HFFc6 (cell line): ENCODE results near the gene NUDT6. TPM values are rescaled to one million over a fixed set of nuclear protein-coding genes. Genes with fewer than 3 reads are reported as not detected.
A peak's percentile ranks its signal among the peaks of the same experiment; 100 is the strongest.

ENCODE experiments used
- DNase-seq: peaks from one replicate; pipeline ENCODE4 v3.0.0-alpha.2; 2018
- H3K27ac Mint-ChIP-seq: 2 replicates; pipeline ENCODE4 v1.8.0; 2020; ENCODE audit warnings: mild to moderate bottlenecking, mixed read lengths
- H3K27me3 Mint-ChIP-seq: 2 replicates; pipeline ENCODE4 v1.8.0; 2021; ENCODE audit warnings: mild to moderate bottlenecking, moderate library complexity, mixed read lengths; ENCODE audit not compliant: insufficient read depth
- H3K36me3 Mint-ChIP-seq: 2 replicates; pipeline ENCODE4 v1.8.0; 2021; ENCODE audit warnings: low read depth, mixed read lengths
- H3K4me1 Mint-ChIP-seq: 2 replicates; pipeline ENCODE4 v1.8.0; 2020; ENCODE audit warnings: low read depth, mixed read lengths
- H3K4me3 Mint-ChIP-seq: 2 replicates; pipeline ENCODE4 v1.8.0; 2020; ENCODE audit warnings: mild to moderate bottlenecking, moderate library complexity, mixed read lengths
- H3K9me3 Mint-ChIP-seq: 2 replicates; pipeline ENCODE4 v1.8.0; 2020; ENCODE audit warnings: mild to moderate bottlenecking, mixed read lengths
- CTCF ChIP-seq: fragments of 200-600 bp; sonication (generic); IDR thresholded peaks from 2 replicates; pipeline ENCODE4 v1.5.0; 2021; ENCODE audit warnings: antibody characterized with exemption, mild to moderate bottlenecking
- total RNA-seq, 6 experiments: library from RNA; stranded (reverse); fragmentation: NEBNext Ultra II Directional; extraction: Animal tissue kit (Norgen Biotek cat#: 25700); gene quantifications; 2 replicates in 1 of 6; 3 replicates in 5 of 6; pipeline ENCODE4 v1.2.3, GENCODE V29; 2021

Gene NUDT6
- total RNA-seq, 6 experiments from 2014 or later: 1.9 to 4.4 (median 3.5) TPM

- no peak for TF ChIP-seq CTCF
- peak overlapping the region; percentile 34 for H3K27ac Mint-ChIP-seq
These were observed 7.5 kb downstream of the NUDT6 start for GRCh38 chr4:122914938-122915337.

GRCh38 chr4:122914292-122914904 lies 8.0 kb downstream of the NUDT6 start:
- peaks cover 3% of the 10 kb centered on the region; the same call in 1 of the 2 replicates for H3K36me3 Mint-ChIP-seq
- H3K4me1 Mint-ChIP-seq: peaks cover 85% of the 10 kb centered on the region
- peak overlapping the region; percentile 34 for H3K27ac Mint-ChIP-seq
- H3K27me3 Mint-ChIP-seq: no peaks in the 10 kb centered on the region; the same call in 1 of the 2 replicates
- peak; percentile 83 for TF ChIP-seq CTCF
- H3K4me3 Mint-ChIP-seq: peak overlapping the region; percentile 59
- DNase-seq: peak; percentile 58
- no peaks in the 10 kb centered on the region for H3K9me3 Mint-ChIP-seq

More at GRCh38 chr4:122914938-122915337, 7.5 kb downstream of the NUDT6 start:
- H3K9me3 Mint-ChIP-seq: no peaks in the 10 kb centered on the region
- peak; percentile 68 for DNase-seq
- H3K36me3 Mint-ChIP-seq: peaks cover 3% of the 10 kb centered on the region; the same call in 1 of the 2 replicates
- no peaks in the 10 kb centered on the region; the same call in 1 of the 2 replicates for H3K27me3 Mint-ChIP-seq
- peaks cover 80% of the 10 kb centered on the region for H3K4me1 Mint-ChIP-seq
- H3K4me3 Mint-ChIP-seq: peak overlapping the region; percentile 59

- peaks cover under 1% of the 10 kb centered on the region for H3K27me3 Mint-ChIP-seq
- no peak for DNase-seq
- peaks cover 86% of the 10 kb centered on the region for H3K4me1 Mint-ChIP-seq
- peak overlapping the region; percentile 17; the same call in 1 of the 2 replicates for H3K4me3 Mint-ChIP-seq
- peak overlapping the region; percentile 66 for H3K27ac Mint-ChIP-seq
- H3K36me3 Mint-ChIP-seq: peaks cover 9% of the 10 kb centered on the region
- no peaks in the 10 kb centered on the region for H3K9me3 Mint-ChIP-seq
- TF ChIP-seq CTCF: no peak
These were observed 9.4 kb downstream of the NUDT6 start for GRCh38 chr4:122912810-122913575.

GRCh38 chr4:122911588-122911987 lies 10.8 kb downstream of the NUDT6 start:
- H3K9me3 Mint-ChIP-seq: no peaks in the 10 kb centered on the region
- peaks cover 78% of the 10 kb centered on the region for H3K4me1 Mint-ChIP-seq
- peak overlapping the region; percentile 27; the same call in 1 of the 2 replicates for H3K27ac Mint-ChIP-seq
- H3K36me3 Mint-ChIP-seq: peaks cover 12% of the 10 kb centered on the region
- no peak for DNase-seq
- H3K27me3 Mint-ChIP-seq: peaks cover 6% of the 10 kb centered on the region
- no peak for TF ChIP-seq CTCF
- no peak overlapping the region for H3K4me3 Mint-ChIP-seq

GRCh38 chr4:122909683-122910082 lies 12.7 kb downstream of the NUDT6 start:
- no peak overlapping the region for H3K4me3 Mint-ChIP-seq
- no peak for TF ChIP-seq CTCF
- peaks cover 17% of the 10 kb centered on the region for H3K27me3 Mint-ChIP-seq
- H3K27ac Mint-ChIP-seq: no peak overlapping the region
- peaks cover 82% of the 10 kb centered on the region for H3K4me1 Mint-ChIP-seq
- H3K36me3 Mint-ChIP-seq: peaks cover 12% of the 10 kb centered on the region
- no peaks in the 10 kb centered on the region; the same call in 1 of the 2 replicates for H3K9me3 Mint-ChIP-seq
- no peak for DNase-seq
